H1 (cell line): ENCODE results near the gene PDE8B. TPM values are rescaled to one million over a fixed set of nuclear protein-coding genes. Genes with fewer than 3 reads are reported as not detected.

Source experiments
- CTCF ChIA-PET: fragments of 300-600 bp; sonication (Branson Sonifier 250); formaldehyde crosslinking; loops from one replicate; lab custom pipeline; 2021; ENCODE audit not compliant: partially characterized antibody; lab: Charles Lee
- POLR2A ChIA-PET: fragments of 300-600 bp; sonication (Branson Sonifier 250); formaldehyde crosslinking; loops from one replicate; lab custom pipeline; 2021; ENCODE audit warnings: inconsistent platforms; ENCODE audit not compliant: partially characterized antibody; lab: Charles Lee
- DNase-seq, 2 experiments: peaks; one replicate each; pipeline versions ENCODE4 v3.0.0 to v3.0.0-alpha.2; 2010 to 2022; ENCODE audit warnings: low spot score in 2 of 2, low read depth in 1 of 2, mixed read lengths in 1 of 2
- FAIRE-seq: peaks from 2 replicates; lab custom pipeline; 2011; peaks lifted over from hg19 to GRCh38; lab: Jason Lieb, UNC
- H2AFZ ChIP-seq: 2 replicates; pipeline ENCODE4 v1.8.1; 2012; ENCODE audit warnings: low read length, inconsistent platforms
- H2AK5ac ChIP-seq: 2 replicates; pipeline ENCODE4 v1.6.1; 2013; ENCODE audit warnings: low read depth, low read length
- H2BK120ac ChIP-seq: replicated peaks from 2 replicates; pipeline ENCODE3; 2013; ENCODE audit warnings: low read depth, low read length, inconsistent platforms
- H2BK12ac ChIP-seq: 2 replicates; pipeline ENCODE4 v1.6.1; 2013; ENCODE audit warnings: low read depth, low read length
- H2BK15ac ChIP-seq: 2 replicates; pipeline ENCODE4 v1.6.1; 2013; ENCODE audit warnings: low read length
- H2BK20ac ChIP-seq: 2 replicates; pipeline ENCODE4 v1.6.1; 2013; ENCODE audit warnings: low read length
- H2BK5ac ChIP-seq: 2 replicates; pipeline ENCODE4 v1.6.1; 2013; ENCODE audit warnings: low read depth, low read length
- H3K14ac ChIP-seq: 2 replicates; pipeline ENCODE4 v1.6.1; 2013; ENCODE audit warnings: inconsistent platforms; ENCODE audit not compliant: insufficient read length
- H3K18ac ChIP-seq: 2 replicates; pipeline ENCODE4 v1.6.1; 2013; ENCODE audit warnings: low read length; ENCODE audit errors: extremely low read depth
- H3K23ac ChIP-seq: 2 replicates; pipeline ENCODE4 v1.6.1; 2013; ENCODE audit warnings: inconsistent platforms; ENCODE audit not compliant: insufficient read length
- H3K23me2 ChIP-seq: 2 replicates; pipeline ENCODE4 v1.6.1; 2013; ENCODE audit warnings: low read depth, low read length
- H3K27ac ChIP-seq: 2 replicates; pipeline ENCODE4 v1.6.1; 2011; ENCODE audit warnings: low read depth, low read length, inconsistent platforms
- H3K27me3 ChIP-seq, 4 experiments: replicated peaks in 1 of 4; 1 replicate in 1 of 4; 2 replicates in 3 of 4; pipeline versions ENCODE4 v1.6.1 to v1.8.1; 2011 to 2013; ENCODE audit warnings: low read length in 3 of 4, mild to moderate bottlenecking in 3 of 4, inconsistent platforms in 2 of 4, mixed read lengths in 2 of 4, moderate library complexity in 1 of 4; ENCODE audit not compliant: control insufficient read depth in 3 of 4, insufficient read depth in 3 of 4; ENCODE audit errors: extremely low read depth in 1 of 4
- H3K36me3 ChIP-seq, 4 experiments: 2 replicates each; pipeline versions ENCODE4 v1.6.1 to v1.8.1; 2011 to 2013; ENCODE audit warnings: mild to moderate bottlenecking in 4 of 4, low read length in 3 of 4, moderate library complexity in 2 of 4, control low read depth in 1 of 4, inconsistent platforms in 1 of 4; ENCODE audit not compliant: insufficient read depth in 4 of 4, control insufficient read depth in 2 of 4
- H3K4ac ChIP-seq: replicated peaks from 2 replicates; pipeline ENCODE3; 2013; ENCODE audit warnings: low read length, low read depth, mixed read lengths, inconsistent platforms; ENCODE audit not compliant: insufficient read length
- H3K4me1 ChIP-seq, 4 experiments: replicated peaks in 1 of 4; 1 replicate in 1 of 4; 2 replicates in 3 of 4; pipeline versions ENCODE4 v1.6.1 to v1.8.1; 2011 to 2013; ENCODE audit warnings: low read length in 3 of 4, inconsistent platforms in 2 of 4, mixed read lengths in 1 of 4; ENCODE audit not compliant: insufficient read depth in 4 of 4, control insufficient read depth in 3 of 4
- H3K4me2 ChIP-seq, 2 experiments: 2 replicates each; pipeline versions ENCODE4 v1.6.1 to v1.8.1; 2011 to 2013; ENCODE audit warnings: low read depth in 2 of 2, low read length in 2 of 2, control low read depth in 1 of 2, inconsistent platforms in 1 of 2, mild to moderate bottlenecking in 1 of 2; ENCODE audit not compliant: insufficient read depth in 1 of 2
- H3K4me3 ChIP-seq, 4 experiments: fragments of 200-600, 300-600 bp in 1 of 4; sonication (generic), shearing (Covaris generic), sonication (Bioruptor Twin) in 1 of 4; 2 replicates each; pipeline versions ENCODE4 v1.5.1 to v1.8.1; 2011 to 2016; ENCODE audit warnings: low read length in 4 of 4, low read depth in 3 of 4, control low read depth in 2 of 4, inconsistent platforms in 2 of 4, mild to moderate bottlenecking in 2 of 4, mixed read lengths in 1 of 4, moderate library complexity in 1 of 4; ENCODE audit not compliant: insufficient read depth in 2 of 4; ENCODE audit errors: extremely low read depth in 1 of 4
- H3K56ac ChIP-seq: replicated peaks from 2 replicates; pipeline ENCODE3; 2013; ENCODE audit warnings: low read depth, mild to moderate bottlenecking, mixed read lengths, low read length, inconsistent platforms; ENCODE audit not compliant: insufficient read length
- H3K79me1 ChIP-seq: 2 replicates; pipeline ENCODE4 v1.6.1; 2013; ENCODE audit warnings: low read depth, low read length, control low read depth
- H3K79me2 ChIP-seq, 2 experiments: 2 replicates each; pipeline versions ENCODE4 v1.6.1 to v1.8.1; 2012 to 2013; ENCODE audit warnings: low read length in 2 of 2, mild to moderate bottlenecking in 2 of 2, inconsistent platforms in 1 of 2; ENCODE audit not compliant: insufficient read depth in 2 of 2, control insufficient read depth in 1 of 2
- H3K9ac ChIP-seq, 4 experiments: replicated peaks in 1 of 4; 1 replicate in 1 of 4; 2 replicates in 3 of 4; pipeline versions ENCODE4 v1.6.1 to v1.8.1; 2011 to 2013; ENCODE audit warnings: low read depth in 3 of 4, low read length in 3 of 4, control low read depth in 2 of 4, mild to moderate bottlenecking in 2 of 4, moderate library complexity in 2 of 4, inconsistent platforms in 1 of 4; ENCODE audit errors: extremely low read depth in 1 of 4
- H3K9me3 ChIP-seq, 2 experiments: 2 replicates each; pipeline versions ENCODE4 v1.6.1 to v1.8.1; 2012 to 2013; ENCODE audit warnings: mild to moderate bottlenecking in 2 of 2, moderate library complexity in 2 of 2, control low read depth in 1 of 2, inconsistent platforms in 1 of 2, low read depth in 1 of 2, low read length in 1 of 2, mixed read lengths in 1 of 2; ENCODE audit not compliant: insufficient read depth in 2 of 2
- H4K20me1 ChIP-seq, 2 experiments: replicated peaks in 1 of 2; 2 replicates each; pipeline versions ENCODE3 to v1.8.1; 2011 to 2013; ENCODE audit warnings: inconsistent platforms in 2 of 2, low read length in 2 of 2, mild to moderate bottlenecking in 1 of 2; ENCODE audit not compliant: insufficient read depth in 2 of 2, control insufficient read depth in 1 of 2
- H4K5ac ChIP-seq: 2 replicates; pipeline ENCODE4 v1.6.1; 2013; ENCODE audit warnings: low read length, low read depth, mixed read lengths, inconsistent platforms; ENCODE audit not compliant: insufficient read length
- H4K8ac ChIP-seq: 2 replicates; pipeline ENCODE4 v1.8.0; 2013; ENCODE audit warnings: mild to moderate bottlenecking, moderate library complexity, low read length, inconsistent platforms; ENCODE audit not compliant: insufficient read depth; ENCODE audit errors: extremely low read depth
- H4K91ac ChIP-seq: replicated peaks from 2 replicates; pipeline ENCODE3; 2013; ENCODE audit warnings: low read length, mixed read lengths, inconsistent platforms; ENCODE audit not compliant: insufficient read length
- EGR1 ChIP-seq: IDR thresholded peaks from 2 replicates; pipeline ENCODE4 v1.6.1; 2011; ENCODE audit warnings: low read depth, low read length, borderline replicate concordance
- GTF2F1 ChIP-seq: IDR thresholded peaks from 2 replicates; pipeline ENCODE4 v1.6.1; 2012; ENCODE audit warnings: low read depth, low read length, improper control_type of control experiment, borderline replicate concordance
- HDAC2 ChIP-seq, 2 experiments: fragments of 300-600 bp in 1 of 2; sonication (generic) in 1 of 2; IDR thresholded peaks; 2 replicates each; pipeline ENCODE4 v1.6.1; 2011 to 2012; ENCODE audit warnings: low read depth in 2 of 2, low read length in 2 of 2, mild to moderate bottlenecking in 2 of 2, moderate library complexity in 2 of 2, borderline replicate concordance in 1 of 2, inconsistent platforms in 1 of 2
- POLR2AphosphoS5 ChIP-seq: IDR thresholded peaks from 2 replicates; pipeline ENCODE4 v1.6.1; 2011; ENCODE audit warnings: low read depth, low read length
- ZNF274 ChIP-seq: IDR thresholded peaks from 2 replicates; pipeline ENCODE4 v1.7.0; 2012; ENCODE audit warnings: low read length, borderline replicate concordance; ENCODE audit errors: extremely low read depth
- WGBS, 2 experiments: shearing (Covaris generic) in 1 of 2; methylation state at CpG; one replicate each; pipeline versions ENCODE4 v1.1.6 to v1.1.7; 2013 to 2015; ENCODE audit warnings: low lambda C conversion rate in 2 of 2, mixed read lengths in 2 of 2, inconsistent platforms in 1 of 2, low coverage in 1 of 2, missing lambda C conversion rate in 1 of 2; ENCODE audit not compliant: insufficient replicate concordance in 2 of 2, insufficient coverage in 1 of 2, insufficient read length in 1 of 2; ENCODE audit errors: extremely low coverage in 1 of 2, missing lambda C conversion rate in 1 of 2; 5-methylcytosine and 5-hydroxymethylcytosine counted together
- polyA plus RNA-seq, 7 experiments: library from polyadenylated mRNA; depleted of rRNA in 3 of 7; stranded (reverse) in 5 of 7; unstranded in 2 of 7; fragments of >200 nt in 5 of 7; fragments of 200-250 nt in 2 of 7; gene quantifications; 1 replicate in 5 of 7; 2 replicates in 1 of 7; 4 replicates in 1 of 7; pipeline versions ENCODE4 v1.2.1 to v1.2.3, GENCODE V29; 2011 to 2013; ENCODE audit warnings: missing spikeins in 2 of 7, mixed read lengths in 2 of 7
- total RNA-seq: library from RNA; stranded (reverse); fragmentation: NEBNext Ultra II Directional; extraction: Animal tissue kit (Norgen Biotek cat#: 25700); gene quantifications from 2 replicates; pipeline ENCODE4 v1.2.1, GENCODE V29; 2021

Gene PDE8B
- total and polyA plus RNA-seq, 2 of the 8 experiments (the other 6 are each of a cell fraction or from before 2014, with no cell fraction given) = 0.32 to 1.1 TPM

DNA sequence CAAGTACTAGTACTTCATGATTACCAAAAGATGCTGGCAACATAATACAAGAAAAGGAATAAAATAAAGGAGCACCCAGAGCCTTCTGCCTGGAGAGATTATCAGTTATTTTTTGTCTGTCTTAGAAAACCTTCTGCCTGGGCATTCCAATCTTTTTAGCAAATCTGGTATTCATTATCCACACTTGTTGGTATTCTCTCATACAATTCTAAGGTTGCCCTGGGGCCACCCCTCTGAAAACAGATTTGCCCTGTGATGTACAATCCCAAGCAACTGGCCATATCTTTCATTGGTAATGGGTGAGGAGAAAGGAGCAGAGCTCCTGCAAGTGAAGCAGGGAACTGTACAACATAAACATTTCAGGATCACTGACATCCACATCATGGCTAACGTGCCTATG is 233.9 kb downstream of the PDE8B start:
- 87% methylated on average over 1 of the region's 1 CpG; no CpG with 5 or more reads in 1 of the 2 experiments for WGBS, 2 experiments
- H3K4ac ChIP-seq = no peak overlapping the region
- CTCF ChIA-PET = interaction anchor here (0.6 to 1.2 kb wide), 2 partner anchors 10 to 30 kb away, joined by 3 to 4 read pairs; no protein-coding TSS in a partner anchor
- H2AFZ ChIP-seq = no peak overlapping the region
- FAIRE-seq (no peak), DNase-seq (no peak)
- no peak overlapping the region for H4K8ac ChIP-seq
- H2BK120ac ChIP-seq = no peak overlapping the region
- H2BK15ac ChIP-seq = no peak overlapping the region
- TF ChIP-seq EGR1 = no peak
- no peak for TF ChIP-seq GTF2F1
- TF ChIP-seq ZNF274 = no peak
- no peak for TF ChIP-seq POLR2AphosphoS5
- TF ChIP-seq HDAC2 (IDR thresholded peaks at IDR 0.05; ENCODE audit: borderline replicate concordance in 1 of 2, low read depth in 2 of 2, low read length in 2 of 2) = no peak
- H4K20me1 ChIP-seq = peaks cover 0 to 1% of the 10 kb centered on the region in 2 experiments
- no peak overlapping the region for H2AK5ac ChIP-seq
- no peak overlapping the region for H3K14ac ChIP-seq
- no peaks in the 10 kb centered on the region for H3K79me1 ChIP-seq
- no peak overlapping the region for H3K18ac ChIP-seq
- POLR2A ChIA-PET = no interaction called here
- H3K9me3 ChIP-seq = no peaks in the 10 kb centered on the region
- no peak overlapping the region for H2BK5ac ChIP-seq
- no peak overlapping the region for H2BK20ac ChIP-seq
- no peak overlapping the region for H2BK12ac ChIP-seq
- no peaks in the 10 kb centered on the region for H3K4me1 ChIP-seq
- H3K56ac ChIP-seq = no peak overlapping the region
- no peaks in the 10 kb centered on the region for H3K23me2 ChIP-seq
- no peak overlapping the region for H4K91ac ChIP-seq
- no peak overlapping the region for H4K5ac ChIP-seq
- no peak overlapping the region for H3K27ac ChIP-seq
- peaks cover 0 to 16% (median 9%) of the 10 kb centered on the region in 4 experiments; a peak in 6 of 8 replicates for H3K36me3 ChIP-seq
- H3K79me2 ChIP-seq = no peaks in the 10 kb centered on the region
- H3K9ac ChIP-seq = no peak overlapping the region
- no peak overlapping the region for H3K4me2 ChIP-seq
- no peak overlapping the region for H3K4me3 ChIP-seq
- H3K23ac ChIP-seq = no peak overlapping the region
- H3K27me3 ChIP-seq = no peaks in the 10 kb centered on the region
